GM12878 (cell line): ENCODE results near the gene CREG2. TPM values are rescaled to one million over a fixed set of nuclear protein-coding genes. Genes with fewer than 3 reads are reported as not detected.

Experiments used
- ATAC-seq: fragments of 200-7000 bp; cut with Tn5 transposase; 3 replicates; pipeline ENCODE4 v1.9.1; 2020; ENCODE audit warnings: mild to moderate bottlenecking, moderate library complexity
- BruUV-seq: library from RNA; stranded (reverse); fragments of 400-500 nt; replicated peaks from 2 replicates; lab custom pipeline; 2021; lab: Mats Ljungman, UMichigan
- CTCF ChIA-PET: fragments of 300-600 bp; sonication (Branson Sonifier 250); formaldehyde crosslinking; extraction: SDS; loops from one replicate; lab custom pipeline; 2021; ENCODE audit warnings: inconsistent platforms; lab: Yijun Ruan, JAX
- POLR2A ChIA-PET: fragments of 350-600 bp; formaldehyde crosslinking; extraction: SDS; loops from one replicate; lab custom pipeline; 2021; ENCODE audit warnings: inconsistent platforms; lab: Charles Lee
- RAD21 ChIA-PET: fragments of 300-600 bp; sonication (Branson Sonifier 250); formaldehyde crosslinking; loops from one replicate; lab custom pipeline; 2023; ENCODE audit warnings: antibody characterized with exemption; ENCODE audit not compliant: unreplicated experiment; lab: Charles Lee
- SMC1A ChIA-PET: fragments of 300-600 bp; sonication (Branson Sonifier 250); formaldehyde crosslinking; loops from one replicate; lab custom pipeline; 2023; ENCODE audit not compliant: unreplicated experiment, uncharacterized antibody; lab: Charles Lee
- DNase-seq: peaks from one replicate; pipeline ENCODE4 v3.0.0-alpha.2; 2011; ENCODE audit warnings: low read depth, low spot score
- FAIRE-seq: peaks from 3 replicates; lab custom pipeline; 2011; peaks lifted over from hg19 to GRCh38; lab: Jason Lieb, UNC
- H2AFZ ChIP-seq: 2 replicates; pipeline ENCODE4 v1.6.0; 2011; ENCODE audit warnings: low read depth, low read length, control low read depth; ENCODE audit not compliant: control insufficient read depth
- H3K27ac ChIP-seq: 2 replicates; pipeline ENCODE4 v1.5.1; 2011; ENCODE audit warnings: control low read depth; ENCODE audit not compliant: control insufficient read depth, insufficient read depth
- H3K27me3 ChIP-seq, 2 experiments: replicated peaks in 1 of 2; 2 replicates each; pipeline versions ENCODE4 v1.6.0 to v1.6.1; 2011; ENCODE audit warnings: low read length in 1 of 2; ENCODE audit not compliant: control insufficient read depth in 2 of 2, insufficient read depth in 2 of 2
- H3K36me3 ChIP-seq, 2 experiments: 2 replicates each; pipeline ENCODE4 v1.5.1; 2011; ENCODE audit warnings: low read length in 1 of 2; ENCODE audit not compliant: control insufficient read depth in 2 of 2, insufficient read depth in 2 of 2
- H3K4me1 ChIP-seq: 2 replicates; pipeline ENCODE4 v1.6.1; 2011; ENCODE audit warnings: mild to moderate bottlenecking, low read length, moderate library complexity, mixed read lengths; ENCODE audit not compliant: control insufficient read depth, insufficient read depth
- H3K4me2 ChIP-seq: 2 replicates; pipeline ENCODE4 v1.6.0; 2011; ENCODE audit warnings: control low read depth; ENCODE audit not compliant: control insufficient read depth, insufficient read depth
- H3K4me3 ChIP-seq: fragments of 200-600 bp; sonication (generic); 2 replicates; pipeline ENCODE4 v1.5.1; 2016
- H3K79me2 ChIP-seq: 2 replicates; pipeline ENCODE4 v1.6.0; 2011; ENCODE audit warnings: low read length; ENCODE audit not compliant: control insufficient read depth, insufficient read depth
- H3K9ac ChIP-seq: 2 replicates; pipeline ENCODE4 v1.8.0; 2011; ENCODE audit warnings: low read length, control low read depth, mixed read lengths; ENCODE audit not compliant: control insufficient read depth, insufficient read depth
- H3K9me3 ChIP-seq: replicated peaks from 3 replicates; pipeline ENCODE4 v1.5.1; 2011; ENCODE audit warnings: mild to moderate bottlenecking, low read length; ENCODE audit not compliant: control insufficient read depth, insufficient read depth
- H4K20me1 ChIP-seq: 2 replicates; pipeline ENCODE4 v1.6.0; 2011; ENCODE audit not compliant: control insufficient read depth, insufficient read depth
- BACH1 ChIP-seq: fragments of 450-650 bp; IDR thresholded peaks from 2 replicates; pipeline ENCODE4 v1.6.1; 2017; ENCODE audit warnings: mild to moderate bottlenecking, borderline replicate concordance
- HCFC1 ChIP-seq: fragments of 150-350 bp; IDR thresholded peaks from 2 replicates; pipeline ENCODE4 v1.6.1; 2014; ENCODE audit warnings: low read length
- KAT2A ChIP-seq: conservative IDR thresholded peaks from 2 replicates; pipeline ENCODE4 v1.6.1; 2011; ENCODE audit warnings: low read depth, low read length; ENCODE audit not compliant: control insufficient read depth
- NFXL1 ChIP-seq: fragments of 450-650 bp; IDR thresholded peaks from 2 replicates; pipeline ENCODE4 v1.6.1; 2017; ENCODE audit warnings: antibody characterized with exemption, mild to moderate bottlenecking, borderline replicate concordance
- PAX5 ChIP-seq: IDR thresholded peaks from 2 replicates; pipeline ENCODE4 v1.6.1; 2011; ENCODE audit warnings: low read depth, low read length, borderline replicate concordance
- YY1 ChIP-seq: IDR thresholded peaks from 2 replicates; pipeline ENCODE4 v1.6.1; 2011; ENCODE audit warnings: low read depth, mild to moderate bottlenecking, low read length
- WGBS: methylation state at CpG from one replicate; pipeline ENCODE4 v1.1.6; 2016; ENCODE audit warnings: low lambda C conversion rate; ENCODE audit not compliant: insufficient replicate concordance, insufficient coverage; ENCODE audit errors: missing lambda C conversion rate; 5-methylcytosine and 5-hydroxymethylcytosine counted together
- in situ Hi-C: fragments of 300-500 bp; cut with MboI; formaldehyde crosslinking; loops from 9 replicates; pipeline ENCODE4 v1.14.3; 2018; ENCODE audit warnings: mixed read lengths
- intact Hi-C: fragments of 100-400 bp; cut with micrococcal nuclease; formaldehyde crosslinking; loops from one replicate; pipeline ENCODE4 v1.14.2; 2022; ENCODE audit not compliant: unreplicated experiment
- polyA plus RNA-seq, 11 experiments: library from polyadenylated mRNA; depleted of rRNA in 4 of 11; unstranded in 6 of 11; stranded (reverse) in 5 of 11; fragments of >200 nt; fragmentation: Nextera tagmentation in 4 of 11; fragmentation: Illumina TruSeq in 1 of 11; extraction: Ambion mirVana in 4 of 11; extraction: Trizol in 1 of 11; gene quantifications; 1 replicate in 1 of 11; 2 replicates in 10 of 11; pipeline versions ENCODE4 v1.2.1 to v1.2.3, GENCODE V29; 2011 to 2016; ENCODE audit warnings: inconsistent platforms in 2 of 11, missing spikeins in 2 of 11, low read depth in 1 of 11
- total RNA-seq, 4 experiments: library from RNA; depleted of rRNA in 3 of 4; stranded (reverse); fragments of >200 nt in 3 of 4; fragmentation: Illumina TruSeq in 1 of 4; extraction: Trizol in 1 of 4; gene quantifications; 2 replicates each; pipeline versions ENCODE4 v1.2.1 to v1.2.3, GENCODE V29; 2013 to 2021

The CREG2 gene
- total and polyA plus RNA-seq, 10 of the 15 experiments (the other 5 are each of a cell fraction or from before 2014, with no cell fraction given) = not detected

- intact Hi-C loops = no loop called here
- H3K4me2 ChIP-seq = no peak overlapping the region
- no peaks in the 10 kb centered on the region for H3K9me3 ChIP-seq
- ATAC-seq = no peak
- CTCF ChIA-PET = interaction anchor here (1.0 kb wide), 1 partner anchor 138 kb away, joined by 3 read pairs; no protein-coding TSS in a partner anchor
- no peaks in the 10 kb centered on the region for H3K4me1 ChIP-seq
- no peak for TF ChIP-seq BACH1
- no peak for TF ChIP-seq NFXL1
- no peak for TF ChIP-seq HCFC1
- TF ChIP-seq YY1 = no peak
- no peak for TF ChIP-seq PAX5
- POLR2A ChIA-PET = no interaction called here
- no peak overlapping the region for H2AFZ ChIP-seq
- no peak for DNase-seq
- H3K36me3 ChIP-seq = no peaks in the 10 kb centered on the region
- H3K79me2 ChIP-seq = no peaks in the 10 kb centered on the region
- no peaks in the 10 kb centered on the region for H4K20me1 ChIP-seq
- FAIRE-seq = no peak
- H3K4me3 ChIP-seq = no peak overlapping the region
- H3K27me3 ChIP-seq = 0 out of 4 replicates have a peak, but pooled peaks cover 0 to 4% of the 10 kb centered on the region in 2 experiments
- no peak overlapping the region for H3K27ac ChIP-seq
- SMC1A ChIA-PET = interaction anchor here (0.8 kb wide), 1 partner anchor 22 kb away, joined by 5 read pairs; no protein-coding TSS in a partner anchor
- RAD21 ChIA-PET = no interaction called here
- WGBS = 37% methylated on average over 7 of the region's 7 CpGs
- in situ Hi-C loops = no loop called here
- no TSS peak for BruUV-seq
- H3K9ac ChIP-seq = no peak overlapping the region
Observed at GRCh38 chr2:101364878-101365277, 22.4 kb downstream of the CREG2 start.

- POLR2A ChIA-PET = no interaction called here
- WGBS = 39% methylated on average over 4 of the region's 4 CpGs
- no peak for ATAC-seq
- Histone ChIP-seq H3K4me2 (no peak overlapping the region), H3K27ac (no peak overlapping the region), H3K9ac (no peak overlapping the region), H3K27me3 (0 out of 4 replicates have a peak, but pooled peaks cover 0 to 4% of the 10 kb centered on the region in 2 experiments), H2AFZ (no peak overlapping the region), H4K20me1 (no peaks in the 10 kb centered on the region), H3K79me2 (no peaks in the 10 kb centered on the region), H3K36me3 (no peaks in the 10 kb centered on the region), H3K4me1 (no peaks in the 10 kb centered on the region), H3K9me3 (no peaks in the 10 kb centered on the region), H3K4me3 (no peak overlapping the region)
- RAD21 ChIA-PET = interaction anchor here (1.1 kb wide), 1 partner anchor 527 kb away, joined by 3 read pairs; no protein-coding TSS in a partner anchor
- TF ChIP-seq KAT2A = no peak
- in situ Hi-C loops = no loop called here
- no peak for DNase-seq
- no TSS peak for BruUV-seq
- CTCF ChIA-PET = interaction anchor here (0.8 to 3.7 kb wide), 3 partner anchors 10 to 21 kb away, joined by 3 to 18 read pairs (median 4); no protein-coding TSS in a partner anchor
- no peak for FAIRE-seq
- SMC1A ChIA-PET = interaction anchor here (0.6 to 1.7 kb wide), 5 partner anchors 13 to 62 kb away, joined by 3 to 5 read pairs (median 3); no protein-coding TSS in a partner anchor
- intact Hi-C loops = no loop called here
Observed at GRCh38 chr2:101362777-101363176, 24.5 kb downstream of the CREG2 start.
